Progenitor cell of endocrine pancreas (in vitro differentiated cells): ENCODE measurements around the gene GABRB3. TPM values are rescaled to one million over a fixed set of nuclear protein-coding genes. Genes with fewer than 3 reads are reported as not detected.

ENCODE experiments used
- DNase-seq: peaks from one replicate; pipeline ENCODE4 v3.0.0; 2021; ENCODE audit warnings: low spot score; ENCODE audit not compliant: unreplicated experiment
- H3K27ac Mint-ChIP-seq: 2 replicates; pipeline ENCODE4 v1.8.0; 2021; ENCODE audit warnings: mild to moderate bottlenecking, moderate library complexity, mixed read lengths
- H3K27me3 Mint-ChIP-seq: 2 replicates; pipeline ENCODE4 v1.8.0; 2021; ENCODE audit warnings: mixed read lengths
- H3K36me3 Mint-ChIP-seq: 2 replicates; pipeline ENCODE4 v1.8.0; 2022; ENCODE audit warnings: mixed read lengths; ENCODE audit not compliant: insufficient read depth
- H3K4me1 Mint-ChIP-seq: 2 replicates; pipeline ENCODE4 v1.8.0; 2021; ENCODE audit warnings: low read depth, mixed read lengths
- H3K4me3 Mint-ChIP-seq: 2 replicates; pipeline ENCODE4 v1.8.0; 2021; ENCODE audit warnings: low read depth, mild to moderate bottlenecking, moderate library complexity, mixed read lengths
- H3K9me3 Mint-ChIP-seq: 2 replicates; pipeline ENCODE4 v1.8.0; 2021; ENCODE audit warnings: low read depth, mixed read lengths
- CTCF ChIP-seq: fragments of 200-600 bp; sonication (generic); IDR thresholded peaks from one replicate; pipeline ENCODE4 v1.5.0; 2021; ENCODE audit warnings: antibody characterized with exemption, mild to moderate bottlenecking; ENCODE audit not compliant: unreplicated experiment
- total RNA-seq: library from RNA; stranded (reverse); gene quantifications from 2 replicates; pipeline ENCODE4 v1.2.1, GENCODE V29; 2021

Gene GABRB3
- total RNA-seq, 1 donor from 2014 or later: 20.9 TPM

- Mint-ChIP-seq H3K36me3 (no peaks in the 10 kb centered on the region), H3K27me3 (no peaks in the 10 kb centered on the region), H3K27ac (no peak overlapping the region), H3K4me3 (no peak overlapping the region), H3K4me1 (no peaks in the 10 kb centered on the region), H3K9me3 (no peaks in the 10 kb centered on the region)
- no peak for TF ChIP-seq CTCF
- no peak for DNase-seq
Measured at GRCh38 chr15:26661748-26662147, 111.1 kb downstream of the GABRB3 start.

- DNase-seq: no peak
- no peak overlapping the region for H3K4me3 Mint-ChIP-seq
- no peaks in the 10 kb centered on the region for H3K4me1 Mint-ChIP-seq
- no peaks in the 10 kb centered on the region for H3K36me3 Mint-ChIP-seq
- H3K27me3 Mint-ChIP-seq: no peaks in the 10 kb centered on the region
- no peak for TF ChIP-seq CTCF
- no peaks in the 10 kb centered on the region for H3K9me3 Mint-ChIP-seq
- no peak overlapping the region for H3K27ac Mint-ChIP-seq
Measured at GRCh38 chr15:26661107-26661506, 111.8 kb downstream of the GABRB3 start.

- Mint-ChIP-seq H3K27ac (no peak overlapping the region), H3K4me3 (no peak overlapping the region), H3K27me3 (no peaks in the 10 kb centered on the region), H3K9me3 (no peaks in the 10 kb centered on the region), H3K36me3 (no peaks in the 10 kb centered on the region), H3K4me1 (no peaks in the 10 kb centered on the region)
- DNase-seq: no peak
- TF ChIP-seq CTCF: no peak
Measured at GRCh38 chr15:26660241-26660640, 112.6 kb downstream of the GABRB3 start.

GRCh38 chr15:26658290-26658689 lies 114.6 kb downstream of the GABRB3 start:
- peaks cover 4% of the 10 kb centered on the region for H3K9me3 Mint-ChIP-seq
- H3K4me1 Mint-ChIP-seq: no peaks in the 10 kb centered on the region
- H3K4me3 Mint-ChIP-seq: no peak overlapping the region
- no peak for TF ChIP-seq CTCF
- DNase-seq: no peak
- no peak overlapping the region for H3K27ac Mint-ChIP-seq
- H3K27me3 Mint-ChIP-seq: no peaks in the 10 kb centered on the region
- H3K36me3 Mint-ChIP-seq: no peaks in the 10 kb centered on the region

- no peaks in the 10 kb centered on the region for H3K27me3 Mint-ChIP-seq
- H3K4me1 Mint-ChIP-seq: no peaks in the 10 kb centered on the region
- no peaks in the 10 kb centered on the region for H3K36me3 Mint-ChIP-seq
- no peak overlapping the region for H3K27ac Mint-ChIP-seq
- no peak overlapping the region for H3K4me3 Mint-ChIP-seq
- H3K9me3 Mint-ChIP-seq: peaks cover 9% of the 10 kb centered on the region
- DNase-seq: no peak
- no peak for TF ChIP-seq CTCF
Measured at GRCh38 chr15:26656080-26656479, 116.8 kb downstream of the GABRB3 start.
